Chondrocyte (in vitro differentiated cells): ENCODE measurements around the gene PPL. TPM values are rescaled to one million over a fixed set of nuclear protein-coding genes. Genes with fewer than 3 reads are reported as not detected.

Source experiments
- DNase-seq: peaks from one replicate; pipeline ENCODE4 v3.0.0; 2021; ENCODE audit warnings: mixed read lengths, low spot score
- H3K27ac Mint-ChIP-seq: one replicate; pipeline ENCODE4 v1.8.0; 2021; ENCODE audit warnings: mild to moderate bottlenecking, moderate library complexity, mixed read lengths; ENCODE audit not compliant: unreplicated experiment
- H3K27me3 Mint-ChIP-seq: 2 replicates; pipeline ENCODE4 v1.8.0; 2021; ENCODE audit warnings: low read depth, mixed read lengths
- H3K36me3 Mint-ChIP-seq: 2 replicates; pipeline ENCODE4 v1.8.0; 2021; ENCODE audit warnings: low read depth, mixed read lengths
- H3K4me1 Mint-ChIP-seq: 2 replicates; pipeline ENCODE4 v1.8.0; 2021; ENCODE audit warnings: low read depth, mild to moderate bottlenecking, mixed read lengths
- H3K4me3 Mint-ChIP-seq: one replicate; pipeline ENCODE4 v1.8.0; 2021; ENCODE audit warnings: mild to moderate bottlenecking, moderate library complexity, mixed read lengths; ENCODE audit not compliant: unreplicated experiment
- H3K9me3 Mint-ChIP-seq: 2 replicates; pipeline ENCODE4 v1.8.0; 2021; ENCODE audit warnings: low read depth, mixed read lengths
- total RNA-seq: library from RNA; stranded (reverse); gene quantifications from 3 replicates; pipeline ENCODE4 v1.2.1, GENCODE V29; 2021
- TF ChIP-seq, protein P1 (sequence below): fragments of 200-600 bp; sonication (generic); IDR thresholded peaks from 2 replicates; pipeline ENCODE4 v1.5.0; 2021; ENCODE audit warnings: antibody characterized with exemption, mild to moderate bottlenecking, moderate library complexity

The PPL gene
- total RNA-seq, 1 donor from 2014 or later, result 0.97 TPM

DNA sequence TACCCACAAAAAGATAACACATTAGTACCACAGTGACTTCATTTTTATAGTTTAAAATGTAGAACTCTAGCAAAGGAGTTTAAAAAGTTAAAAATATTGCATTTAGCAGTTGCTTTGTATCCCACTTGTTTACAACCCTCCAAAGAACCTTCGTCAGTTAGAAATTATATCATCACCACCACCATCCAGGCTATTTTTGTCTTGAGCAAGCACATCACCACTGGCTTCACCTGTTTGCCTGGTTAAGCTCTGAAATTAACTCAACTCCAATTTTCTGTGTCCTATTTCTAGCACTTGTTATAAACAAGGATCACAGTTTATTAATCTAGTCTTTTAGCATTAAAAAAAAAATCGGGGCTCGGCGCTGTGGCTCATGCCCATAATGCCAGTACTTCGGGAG lies 96.0 kb downstream of the PPL start:
- TF ChIP-seq, protein P1, sequence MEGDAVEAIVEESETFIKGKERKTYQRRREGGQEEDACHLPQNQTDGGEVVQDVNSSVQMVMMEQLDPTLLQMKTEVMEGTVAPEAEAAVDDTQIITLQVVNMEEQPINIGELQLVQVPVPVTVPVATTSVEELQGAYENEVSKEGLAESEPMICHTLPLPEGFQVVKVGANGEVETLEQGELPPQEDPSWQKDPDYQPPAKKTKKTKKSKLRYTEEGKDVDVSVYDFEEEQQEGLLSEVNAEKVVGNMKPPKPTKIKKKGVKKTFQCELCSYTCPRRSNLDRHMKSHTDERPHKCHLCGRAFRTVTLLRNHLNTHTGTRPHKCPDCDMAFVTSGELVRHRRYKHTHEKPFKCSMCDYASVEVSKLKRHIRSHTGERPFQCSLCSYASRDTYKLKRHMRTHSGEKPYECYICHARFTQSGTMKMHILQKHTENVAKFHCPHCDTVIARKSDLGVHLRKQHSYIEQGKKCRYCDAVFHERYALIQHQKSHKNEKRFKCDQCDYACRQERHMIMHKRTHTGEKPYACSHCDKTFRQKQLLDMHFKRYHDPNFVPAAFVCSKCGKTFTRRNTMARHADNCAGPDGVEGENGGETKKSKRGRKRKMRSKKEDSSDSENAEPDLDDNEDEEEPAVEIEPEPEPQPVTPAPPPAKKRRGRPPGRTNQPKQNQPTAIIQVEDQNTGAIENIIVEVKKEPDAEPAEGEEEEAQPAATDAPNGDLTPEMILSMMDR, result no peak
- no peak overlapping the region for H3K4me3 Mint-ChIP-seq
- peaks cover 26% of the 10 kb centered on the region for H3K36me3 Mint-ChIP-seq
- H3K27me3 Mint-ChIP-seq, result no peaks in the 10 kb centered on the region
- no peak overlapping the region for H3K27ac Mint-ChIP-seq
- H3K4me1 Mint-ChIP-seq, result peaks cover 12% of the 10 kb centered on the region
- DNase-seq, result no peak
- no peaks in the 10 kb centered on the region for H3K9me3 Mint-ChIP-seq

DNA sequence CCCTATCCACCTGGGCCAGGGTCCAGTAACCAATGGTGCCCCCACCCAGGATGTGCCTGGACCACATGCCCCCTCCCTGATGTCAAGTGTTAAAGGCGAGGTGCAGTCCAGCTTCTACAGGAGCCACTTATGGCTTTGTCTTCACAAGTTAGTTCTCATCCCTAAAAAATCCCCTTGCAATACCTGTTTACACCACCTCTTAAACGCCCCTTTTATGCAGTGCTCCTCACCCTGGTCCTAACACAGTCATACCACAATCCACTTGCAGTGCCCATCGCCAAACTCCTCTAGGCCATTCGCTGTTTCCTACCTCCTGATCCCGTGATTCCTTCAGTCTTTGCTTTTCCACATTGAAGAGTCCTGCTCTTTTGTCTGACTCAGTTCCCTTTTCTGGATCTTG lies 97.0 kb downstream of the PPL start:
- no peak for DNase-seq

DNA sequence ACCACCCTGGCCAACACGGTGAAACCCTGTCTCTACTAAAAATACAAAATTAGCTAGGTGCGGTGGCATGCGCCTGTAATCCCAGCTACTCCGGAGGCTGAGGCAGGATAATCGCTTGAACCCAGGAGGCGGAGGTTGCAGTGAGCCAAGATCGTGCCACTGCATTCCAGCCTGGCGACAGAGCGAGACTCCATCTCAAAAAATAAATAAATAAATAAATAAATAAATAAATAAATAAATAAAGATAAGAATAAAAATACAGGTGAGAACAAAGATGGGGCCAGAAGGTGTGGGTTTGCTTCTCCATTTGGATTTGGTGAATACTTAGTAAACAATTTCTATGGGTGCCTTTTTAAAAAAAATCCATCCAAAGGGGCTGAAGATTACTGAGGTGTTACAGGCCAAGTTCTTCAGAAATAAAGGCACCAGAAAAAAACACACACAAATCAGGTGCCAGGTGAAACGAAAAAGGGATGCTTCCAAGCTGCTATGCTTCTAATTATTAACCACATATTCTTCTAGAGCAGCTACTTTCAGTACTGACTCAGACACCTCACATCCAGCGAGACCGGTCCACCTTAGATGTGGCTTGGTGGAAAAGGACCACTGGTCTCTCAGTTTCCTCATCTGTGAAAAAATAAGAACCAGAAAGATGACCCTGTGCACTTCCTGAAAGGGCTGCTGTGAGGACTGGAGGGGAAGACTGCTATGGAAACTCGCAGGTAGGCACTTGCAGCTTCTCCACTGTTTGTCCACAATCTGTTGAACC lies 99.0 kb downstream of the PPL start:
- DNase-seq, result no peak
- no peak overlapping the region for H3K4me3 Mint-ChIP-seq
- TF ChIP-seq, protein P1, result no peak
- H3K4me1 Mint-ChIP-seq, result no peaks in the 10 kb centered on the region
- H3K36me3 Mint-ChIP-seq, result peaks cover 18% of the 10 kb centered on the region
- H3K27ac Mint-ChIP-seq, result no peak overlapping the region
- no peaks in the 10 kb centered on the region for H3K27me3 Mint-ChIP-seq
- no peaks in the 10 kb centered on the region for H3K9me3 Mint-ChIP-seq

More for the DNA sequence above, 97.0 kb downstream of the PPL start:
- no peak overlapping the region for H3K4me3 Mint-ChIP-seq
- no peaks in the 10 kb centered on the region for H3K9me3 Mint-ChIP-seq
- TF ChIP-seq, protein P1, result no peak
- peaks cover 23% of the 10 kb centered on the region for H3K36me3 Mint-ChIP-seq
- H3K27ac Mint-ChIP-seq, result no peak overlapping the region
- H3K27me3 Mint-ChIP-seq, result no peaks in the 10 kb centered on the region
- H3K4me1 Mint-ChIP-seq, result peaks cover 4% of the 10 kb centered on the region

DNA sequence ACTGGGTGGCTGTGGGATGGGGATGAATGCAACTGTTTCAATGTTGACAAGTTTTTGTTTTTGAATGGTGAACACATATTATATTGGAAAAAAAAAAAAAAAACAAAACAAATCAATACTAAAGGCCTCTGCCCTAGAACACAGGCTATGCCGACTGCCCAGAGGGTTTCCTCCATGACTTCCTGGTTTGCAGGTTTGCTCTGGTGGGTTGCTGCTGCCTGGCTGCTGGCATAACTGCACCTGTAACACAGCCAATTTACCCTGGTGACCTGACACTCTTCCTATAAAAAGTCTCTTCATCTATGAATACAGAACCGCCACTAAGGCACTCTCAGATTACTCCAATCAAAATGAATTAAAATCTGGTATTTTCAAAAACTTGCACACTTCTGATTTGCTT lies 100.2 kb downstream of the PPL start:
- no peaks in the 10 kb centered on the region for H3K27me3 Mint-ChIP-seq
- TF ChIP-seq, protein P1, result no peak
- H3K4me3 Mint-ChIP-seq, result no peak overlapping the region
- H3K4me1 Mint-ChIP-seq, result no peaks in the 10 kb centered on the region
- no peaks in the 10 kb centered on the region for H3K9me3 Mint-ChIP-seq
- DNase-seq, result no peak
- no peak overlapping the region for H3K27ac Mint-ChIP-seq
- H3K36me3 Mint-ChIP-seq, result peaks cover 20% of the 10 kb centered on the region

DNA sequence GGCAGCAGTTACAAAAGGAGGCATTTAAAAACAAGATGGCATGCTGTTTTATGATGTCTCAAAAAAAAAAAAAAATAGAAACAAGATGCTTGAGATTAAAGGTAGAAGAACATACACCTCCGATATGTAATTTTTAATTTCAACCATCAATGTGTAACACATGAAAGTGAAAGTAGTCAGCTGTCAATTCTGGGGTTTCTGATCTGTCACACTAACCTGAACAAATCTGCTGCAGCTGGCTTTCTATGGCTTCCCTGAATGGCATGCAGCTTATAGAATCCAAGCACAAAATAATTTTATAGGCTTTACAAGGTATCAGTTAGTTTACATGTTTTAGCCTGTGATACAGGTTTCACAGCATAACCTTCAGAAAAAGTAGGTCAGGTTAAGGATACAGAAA lies 103.4 kb downstream of the PPL start:
- TF ChIP-seq, protein P1, result no peak
- no peak overlapping the region for H3K4me3 Mint-ChIP-seq
- no peak overlapping the region for H3K27ac Mint-ChIP-seq
- no peak for DNase-seq
- H3K36me3 Mint-ChIP-seq, result peaks cover 25% of the 10 kb centered on the region
- no peaks in the 10 kb centered on the region for H3K4me1 Mint-ChIP-seq
- H3K9me3 Mint-ChIP-seq, result no peaks in the 10 kb centered on the region
- no peaks in the 10 kb centered on the region for H3K27me3 Mint-ChIP-seq
